22Rv1 (cell line): ENCODE data around the gene CDC42BPG.

Source experiments
- CTCF ChIP-seq: fragments of 450-650 bp; IDR thresholded peaks from 2 replicates; pipeline ENCODE4 v1.5.1; 2017; ENCODE audit warnings: mild to moderate bottlenecking
- ZFX ChIP-seq: fragments of 450-650 bp; IDR thresholded peaks from 2 replicates; pipeline ENCODE4 v1.6.1; 2017; ENCODE audit warnings: antibody characterized with exemption, borderline replicate concordance

GRCh38 chr11:64801158-64801464, 43.3 kb downstream of the CDC42BPG start:
- TF ChIP-seq CTCF (no peak), ZFX (no peak)
